NT2/D1 (cell line): Measurements from ENCODE around the gene COX4I1.
"Not testable (repeated sequence)": the region's sequence is repeated elsewhere in the genome, so short reads cannot be mapped to it uniquely, and the experiment has no call there.

Experiments used
- DNase-seq: peaks from one replicate; pipeline ENCODE4 v3.0.0-alpha.2; 2011; ENCODE audit warnings: low read depth, low spot score
- H3K27me3 ChIP-seq: 2 replicates; pipeline ENCODE4 v1.6.0; 2011; ENCODE audit warnings: mild to moderate bottlenecking; ENCODE audit not compliant: insufficient read length, insufficient read depth
- H3K36me3 ChIP-seq: 2 replicates; pipeline ENCODE4 v1.6.1; 2011; ENCODE audit warnings: mild to moderate bottlenecking, low read length, mixed read lengths; ENCODE audit not compliant: insufficient read depth, insufficient read length
- H3K4me1 ChIP-seq: 2 replicates; pipeline ENCODE4 v1.5.1; 2011; ENCODE audit not compliant: insufficient read depth, insufficient read length
- H3K4me3 ChIP-seq: 2 replicates; pipeline ENCODE4 v1.5.1; 2011; ENCODE audit warnings: low read depth; ENCODE audit not compliant: insufficient read length
- H3K9ac ChIP-seq: 2 replicates; pipeline ENCODE4 v1.6.0; 2011; ENCODE audit warnings: low read depth; ENCODE audit not compliant: insufficient read length
- H3K9me3 ChIP-seq: 2 replicates; pipeline ENCODE4 v1.5.1; 2011; ENCODE audit warnings: mild to moderate bottlenecking, low read length; ENCODE audit not compliant: insufficient read depth
- SUZ12 ChIP-seq: IDR thresholded peaks from 2 replicates; pipeline ENCODE4 v1.6.1; 2011; ENCODE audit not compliant: insufficient read length, insufficient read depth; ENCODE audit errors: extremely low read depth
- YY1 ChIP-seq: IDR thresholded peaks from 2 replicates; pipeline ENCODE4 v1.6.1; 2011; ENCODE audit not compliant: insufficient read length, insufficient read depth
- ZNF274 ChIP-seq: IDR thresholded peaks from 2 replicates; pipeline ENCODE4 v1.6.1; 2011; ENCODE audit warnings: mild to moderate bottlenecking, low read depth, low read length

The COX4I1 gene

GRCh38 chr16:85810742-85811115 is 11.2 kb downstream of the COX4I1 start:
- no peaks in the 10 kb centered on the region for H3K27me3 ChIP-seq
- H3K4me1 ChIP-seq, result peaks cover 2% of the 10 kb centered on the region
- TF ChIP-seq SUZ12 (no peak), YY1 (no peak), ZNF274 (no peak)
- H3K9ac ChIP-seq, result no peak overlapping the region
- H3K9me3 ChIP-seq, result peaks cover 11% of the 10 kb centered on the region; the same call in 1 of the 2 replicates
- peaks cover 16% of the 10 kb centered on the region for H3K36me3 ChIP-seq
- H3K4me3 ChIP-seq, result no peak overlapping the region
- no peak for DNase-seq

- H3K9ac ChIP-seq, result no peak overlapping the region
- peaks cover under 1% of the 10 kb centered on the region for H3K36me3 ChIP-seq
- no peak overlapping the region for H3K4me3 ChIP-seq
- H3K9me3 ChIP-seq, result peaks cover 3% of the 10 kb centered on the region; the same call in 1 of the 2 replicates
- no peaks in the 10 kb centered on the region for H3K27me3 ChIP-seq
- TF ChIP-seq YY1 (no peak), ZNF274 (no peak), SUZ12 (no peak)
- peaks cover 2% of the 10 kb centered on the region for H3K4me1 ChIP-seq
- no peak for DNase-seq
Measured at GRCh38 chr16:85812031-85812807, 12.7 kb downstream of the COX4I1 start.

DNA sequence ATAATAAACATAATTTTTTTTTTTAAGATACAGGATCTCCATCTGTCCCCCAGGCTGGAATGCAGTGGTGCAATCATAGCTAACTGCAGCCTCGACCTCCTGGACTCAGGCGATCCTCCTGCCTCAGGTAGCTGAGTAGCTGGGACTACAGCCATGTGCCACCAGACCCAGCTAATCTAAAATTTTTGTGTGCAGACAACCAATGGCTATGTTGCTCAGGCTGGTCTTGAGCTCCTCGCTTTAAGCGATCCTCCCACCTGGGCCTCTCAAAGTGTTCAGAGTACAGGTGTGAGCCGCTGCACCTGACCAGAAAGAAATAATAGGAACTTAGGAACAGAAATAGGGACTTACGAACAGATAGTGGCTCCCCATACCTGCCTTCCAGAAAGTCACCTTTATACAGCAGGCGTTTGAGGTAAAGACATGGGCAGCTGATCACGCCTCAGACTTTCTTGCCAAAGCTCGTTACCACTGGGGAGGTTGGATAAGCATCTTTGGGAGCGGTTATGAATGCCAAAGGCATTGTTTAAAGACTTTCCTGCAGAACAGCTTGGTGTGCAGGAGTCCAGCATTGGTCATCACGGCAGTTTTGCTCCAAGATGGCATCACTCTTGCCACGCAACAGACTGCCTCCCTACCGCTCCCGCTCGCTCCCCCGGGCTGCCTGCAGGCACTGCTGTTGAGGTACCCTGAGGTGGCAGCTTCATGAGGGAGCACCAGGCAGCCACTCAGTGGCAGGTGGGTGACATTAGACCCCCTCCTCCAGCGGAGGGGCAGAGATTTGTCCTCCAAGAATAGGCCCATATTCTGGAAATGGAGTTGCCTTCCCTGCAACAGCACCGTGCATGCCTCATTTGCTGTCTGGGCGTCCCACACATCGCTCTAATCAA is 13.6 kb downstream of the COX4I1 start:
- no peak overlapping the region for H3K9ac ChIP-seq
- H3K4me1 ChIP-seq, result peaks cover 2% of the 10 kb centered on the region
- H3K9me3 ChIP-seq, result peaks cover 3% of the 10 kb centered on the region; the same call in 1 of the 2 replicates
- no peak for DNase-seq
- no peak for TF ChIP-seq ZNF274
- no peak for TF ChIP-seq SUZ12
- TF ChIP-seq YY1, result no peak
- no peaks in the 10 kb centered on the region for H3K36me3 ChIP-seq
- peaks cover 1% of the 10 kb centered on the region for H3K27me3 ChIP-seq
- H3K4me3 ChIP-seq, result no peak overlapping the region

DNA sequence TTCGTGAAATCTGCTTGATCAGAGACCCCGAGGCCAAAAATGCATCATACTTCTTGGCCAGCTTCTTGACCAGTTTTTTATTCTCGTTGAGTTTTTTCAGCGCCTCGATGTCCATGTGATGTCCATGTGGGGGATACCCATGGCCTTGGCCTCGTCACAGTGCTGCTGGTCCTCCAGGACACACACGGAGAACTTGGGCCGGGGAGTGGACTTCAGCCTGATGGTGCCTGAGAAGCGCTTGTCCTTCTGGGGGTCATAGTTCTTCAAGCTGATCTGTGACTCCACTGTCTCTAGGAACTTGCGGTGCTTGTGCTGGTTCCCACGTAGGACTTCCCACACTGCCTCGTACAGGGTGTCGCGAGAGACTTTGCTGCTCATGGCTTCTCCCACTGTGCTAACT is 16.7 kb downstream of the COX4I1 start:
- H3K9me3 ChIP-seq, result no peaks in the 10 kb centered on the region
- no peak for DNase-seq
- H3K36me3 ChIP-seq, result no peaks in the 10 kb centered on the region
- peaks cover 25% of the 10 kb centered on the region for H3K27me3 ChIP-seq
- peaks cover 2% of the 10 kb centered on the region for H3K4me1 ChIP-seq
- H3K9ac ChIP-seq, result no peak overlapping the region
- TF ChIP-seq SUZ12 (no peak), YY1 (no peak), ZNF274 (no peak)
- H3K4me3 ChIP-seq, result no peak overlapping the region

DNA sequence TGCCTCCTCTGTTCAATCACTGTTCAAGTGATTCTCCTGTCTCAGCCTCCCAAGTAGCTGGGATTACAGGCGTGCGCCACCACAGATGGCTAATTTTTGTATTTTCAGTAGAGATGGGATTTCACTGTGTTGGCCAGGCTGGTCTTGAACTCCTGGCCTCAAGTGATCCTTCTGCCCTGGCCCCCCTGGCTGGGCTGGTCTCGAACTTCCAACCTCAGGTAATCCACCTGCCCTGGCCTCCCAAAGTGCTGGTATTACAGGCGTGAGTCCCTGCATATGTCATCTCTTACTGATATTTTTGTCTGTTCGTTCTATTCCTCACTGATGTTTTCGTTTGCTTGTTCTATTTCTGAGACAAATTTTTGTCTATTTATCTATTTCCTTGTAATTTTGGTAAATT is 17.7 kb downstream of the COX4I1 start:
- peaks cover 33% of the 10 kb centered on the region for H3K27me3 ChIP-seq
- H3K36me3 ChIP-seq, H3K9me3 ChIP-seq, H3K4me1 ChIP-seq, H3K9ac ChIP-seq, DNase-seq, H3K4me3 ChIP-seq: not testable (repeated sequence)

- H3K4me1 ChIP-seq, result no peaks in the 10 kb centered on the region
- TF ChIP-seq SUZ12, result no peak
- no peak for TF ChIP-seq ZNF274
- TF ChIP-seq YY1, result no peak
- no peak overlapping the region for H3K4me3 ChIP-seq
- peak; percentile 88 for DNase-seq
- peaks cover 33% of the 10 kb centered on the region for H3K27me3 ChIP-seq
- no peaks in the 10 kb centered on the region for H3K36me3 ChIP-seq
- H3K9me3 ChIP-seq, result no peaks in the 10 kb centered on the region
- peak overlapping the region; percentile 5 for H3K9ac ChIP-seq
Measured at GRCh38 chr16:85819245-85819644, 19.8 kb downstream of the COX4I1 start.

DNA sequence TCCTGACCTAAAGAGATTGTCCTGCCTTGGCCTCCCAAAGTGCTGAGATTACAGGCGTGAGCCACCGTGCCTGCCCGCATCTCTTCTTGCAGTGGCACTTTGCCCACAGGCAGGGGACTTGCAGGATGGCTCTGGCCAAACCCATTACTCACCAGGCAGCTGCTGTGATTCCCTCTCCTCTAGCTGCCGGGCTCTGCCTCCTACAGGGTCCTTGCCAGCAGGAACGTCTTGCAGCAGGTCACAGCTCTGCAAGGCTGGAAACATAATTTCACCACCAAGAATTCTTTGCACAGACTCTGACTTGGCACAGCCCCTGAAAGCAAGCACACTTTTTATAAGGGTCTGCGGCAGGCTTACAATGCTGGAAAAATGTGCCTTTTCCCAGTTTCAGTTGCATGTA is 20.3 kb downstream of the COX4I1 start:
- TF ChIP-seq ZNF274, result no peak
- TF ChIP-seq YY1, result no peak
- Histone ChIP-seq H3K4me1 (no peaks in the 10 kb centered on the region), H3K9ac (no peak overlapping the region), H3K27me3 (peaks cover 33% of the 10 kb centered on the region), H3K36me3 (no peaks in the 10 kb centered on the region), H3K4me3 (no peak overlapping the region), H3K9me3 (no peaks in the 10 kb centered on the region)
- DNase-seq, result no peak
